Activated B cell treated with CpG ODN at 0.5 μM for 24 hours (primary cell): ENCODE data around the gene ST6GALNAC6. TPM values are rescaled to one million over a fixed set of nuclear protein-coding genes. Genes with fewer than 3 reads are reported as not detected.

ENCODE experiments used
- ATAC-seq: fragments of 200-7000 bp; cut with Tn5 transposase; one replicate; pipeline ENCODE4 v1.10.0; 2021; ENCODE audit warnings: low read depth, mild to moderate bottlenecking, moderate library complexity
- CTCF ChIA-PET: fragments of 350-600 bp; sonication (Branson Sonifier 250); formaldehyde crosslinking; loops from one replicate; lab custom pipeline; 2021; ENCODE audit warnings: antibody characterized with exemption; lab: Charles Lee
- POLR2A ChIA-PET: fragments of 350-600 bp; sonication (Branson Sonifier 250); formaldehyde crosslinking; loops from one replicate; lab custom pipeline; 2021; ENCODE audit warnings: antibody characterized with exemption; lab: Charles Lee
- DNase-seq: peaks from one replicate; pipeline ENCODE4 v3.0.0; 2022
- H3K27ac Mint-ChIP-seq: one replicate; pipeline ENCODE4 v1.8.0; 2020; ENCODE audit warnings: mixed read lengths
- H3K27me3 Mint-ChIP-seq: one replicate; pipeline ENCODE4 v1.8.0; 2021; ENCODE audit warnings: mixed read lengths
- H3K36me3 Mint-ChIP-seq: one replicate; pipeline ENCODE4 v1.8.0; 2021; ENCODE audit warnings: low read depth, mixed read lengths
- H3K4me1 Mint-ChIP-seq: one replicate; pipeline ENCODE4 v1.8.0; 2021; ENCODE audit warnings: mixed read lengths
- H3K4me3 Mint-ChIP-seq: one replicate; pipeline ENCODE4 v1.8.0; 2020; ENCODE audit warnings: mild to moderate bottlenecking, mixed read lengths
- H3K9me3 Mint-ChIP-seq: one replicate; pipeline ENCODE4 v1.8.0; 2020; ENCODE audit warnings: mixed read lengths
- intact Hi-C: fragments of 100-400 bp; cut with micrococcal nuclease; formaldehyde crosslinking; loops from one replicate; pipeline ENCODE4 v1.15.1; 2024
- total RNA-seq: library from RNA; stranded (reverse); gene quantifications from 2 replicates; pipeline ENCODE4 v1.2.3, GENCODE V29; 2022
- TF ChIP-seq, protein P1 (sequence below): fragments of 200-600 bp; IDR thresholded peaks from one replicate; pipeline ENCODE4 v1.8.0; 2022; ENCODE audit warnings: antibody characterized with exemption, mild to moderate bottlenecking

ST6GALNAC6 gene
- total RNA-seq, 1 donor from 2014 or later: 47.5 TPM

- intact Hi-C loops: loop anchor here (2.0 to 5.0 kb wide), 2 partner anchors 14 to 318 kb away; partner anchors contain the start of genes ST6GALNAC4 and STXBP1
- no peaks in the 10 kb centered on the region for H3K9me3 Mint-ChIP-seq
- H3K4me1 Mint-ChIP-seq: peaks cover 37% of the 10 kb centered on the region
- H3K27me3 Mint-ChIP-seq: peaks cover 3% of the 10 kb centered on the region
- ChIA-PET POLR2A (interaction anchor here (0.6 to 1.2 kb wide), 6 partner anchors 9 to 479 kb away, joined by 3 to 11 read pairs (median 4); partner anchors contain the start of genes LRSAM1 and RPL12), CTCF (interaction anchor here (1.2 to 1.8 kb wide), 3 partner anchors 9 to 104 kb away, joined by 5 to 7 read pairs (median 6); no protein-coding TSS in a partner anchor)
- H3K36me3 Mint-ChIP-seq: peaks cover 14% of the 10 kb centered on the region
- H3K27ac Mint-ChIP-seq: no peak within 1 kb of the TSS
- TF ChIP-seq, protein P1, sequence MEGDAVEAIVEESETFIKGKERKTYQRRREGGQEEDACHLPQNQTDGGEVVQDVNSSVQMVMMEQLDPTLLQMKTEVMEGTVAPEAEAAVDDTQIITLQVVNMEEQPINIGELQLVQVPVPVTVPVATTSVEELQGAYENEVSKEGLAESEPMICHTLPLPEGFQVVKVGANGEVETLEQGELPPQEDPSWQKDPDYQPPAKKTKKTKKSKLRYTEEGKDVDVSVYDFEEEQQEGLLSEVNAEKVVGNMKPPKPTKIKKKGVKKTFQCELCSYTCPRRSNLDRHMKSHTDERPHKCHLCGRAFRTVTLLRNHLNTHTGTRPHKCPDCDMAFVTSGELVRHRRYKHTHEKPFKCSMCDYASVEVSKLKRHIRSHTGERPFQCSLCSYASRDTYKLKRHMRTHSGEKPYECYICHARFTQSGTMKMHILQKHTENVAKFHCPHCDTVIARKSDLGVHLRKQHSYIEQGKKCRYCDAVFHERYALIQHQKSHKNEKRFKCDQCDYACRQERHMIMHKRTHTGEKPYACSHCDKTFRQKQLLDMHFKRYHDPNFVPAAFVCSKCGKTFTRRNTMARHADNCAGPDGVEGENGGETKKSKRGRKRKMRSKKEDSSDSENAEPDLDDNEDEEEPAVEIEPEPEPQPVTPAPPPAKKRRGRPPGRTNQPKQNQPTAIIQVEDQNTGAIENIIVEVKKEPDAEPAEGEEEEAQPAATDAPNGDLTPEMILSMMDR: no peak
- ATAC-seq: peak; percentile 80
- DNase-seq: peak; percentile 79
- H3K4me3 Mint-ChIP-seq: peak within 1 kb of the TSS; percentile 78
These were observed 31.1 kb upstream of the ST6GALNAC6 start, which contains the start of gene PIP5KL1 for GRCh38 chr9:127930231-127931091. TSS of gene PIP5KL1 (minus strand) at chr9:127930777. CDS start at chr9:127930752, 25 bp downstream.

DNA sequence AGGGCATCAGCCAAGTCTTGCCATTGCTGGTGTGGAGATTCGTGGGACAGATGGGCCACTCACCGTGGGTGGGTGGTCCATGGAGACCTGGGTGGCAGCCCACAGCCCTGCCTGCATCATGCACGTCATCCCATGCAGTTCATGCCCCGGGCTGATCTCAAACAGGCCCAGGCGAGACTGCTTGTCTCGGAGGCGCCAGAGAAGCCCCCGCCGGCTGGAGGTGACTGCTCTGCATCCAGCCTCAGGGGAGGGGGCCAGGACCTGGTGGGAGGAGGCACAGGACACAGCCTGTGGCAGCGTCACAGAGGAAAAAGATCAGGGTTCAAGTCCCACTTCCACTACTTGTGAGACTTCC is 30.2 kb upstream of the ST6GALNAC6 start:
- TF ChIP-seq, protein P1: no peak
- ATAC-seq (no peak), DNase-seq (no peak)
- CTCF ChIA-PET: interaction anchor here (1.2 to 1.8 kb wide), 3 partner anchors 8 to 105 kb away, joined by 5 to 7 read pairs (median 6); no protein-coding TSS in a partner anchor
- POLR2A ChIA-PET: interaction anchor here (0.8 to 1.2 kb wide), 4 partner anchors 9 to 478 kb away, joined by 3 to 7 read pairs (median 4); partner anchors contain the start of genes LRSAM1 and RPL12
- peaks cover 3% of the 10 kb centered on the region for H3K27me3 Mint-ChIP-seq
- peak overlapping the region; percentile 78 for H3K4me3 Mint-ChIP-seq
- peaks cover 9% of the 10 kb centered on the region for H3K36me3 Mint-ChIP-seq
- intact Hi-C loops: no loop called here
- no peak overlapping the region for H3K27ac Mint-ChIP-seq
- peaks cover 34% of the 10 kb centered on the region for H3K4me1 Mint-ChIP-seq
- H3K9me3 Mint-ChIP-seq: no peaks in the 10 kb centered on the region

DNA sequence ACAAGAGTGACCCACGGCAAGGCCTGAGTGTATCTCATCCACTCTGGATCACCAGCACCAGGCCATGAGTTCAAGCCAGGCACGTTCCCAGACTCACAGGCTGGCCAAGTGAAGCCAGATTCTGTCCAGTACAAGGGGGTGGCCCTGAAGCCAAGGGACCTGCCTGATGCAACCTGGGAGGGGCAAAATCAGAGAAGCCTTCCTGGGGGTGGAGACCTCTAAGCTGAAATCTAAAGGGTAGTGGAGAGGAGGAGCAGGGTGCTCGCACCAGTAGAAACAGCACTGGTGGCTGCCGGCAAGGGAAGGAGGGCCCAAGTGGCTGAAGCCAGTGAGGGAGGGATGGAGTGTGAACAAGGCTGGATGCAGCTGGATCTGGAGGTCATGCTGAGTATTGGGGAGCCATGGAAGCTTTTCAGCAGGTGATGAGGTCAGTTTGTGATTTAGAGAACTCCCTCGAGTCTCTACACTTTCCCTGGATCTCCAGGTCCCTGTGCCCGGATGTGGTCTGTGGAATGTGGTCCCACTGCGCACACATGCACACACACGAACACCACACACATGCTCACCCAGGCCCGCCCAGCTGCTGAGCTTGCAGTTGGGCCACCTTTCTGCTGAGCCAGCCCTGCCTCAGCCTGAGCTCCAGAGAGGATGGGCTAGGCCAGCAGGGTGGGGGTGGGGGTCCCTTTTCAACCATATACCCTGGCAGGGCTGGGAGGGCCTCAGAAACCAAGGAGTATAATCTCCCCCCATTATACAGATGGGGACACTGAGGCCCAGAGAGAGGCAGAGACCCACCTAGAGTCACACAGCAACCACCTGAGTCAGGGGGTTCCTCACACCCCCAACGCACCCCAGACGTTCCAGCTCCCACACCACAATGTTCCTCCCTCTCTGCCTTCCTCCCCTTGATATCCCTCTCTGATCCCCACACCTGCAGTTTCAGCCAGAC is 29.5 kb upstream of the ST6GALNAC6 start:
- H3K9me3 Mint-ChIP-seq: no peaks in the 10 kb centered on the region
- no peak overlapping the region for H3K27ac Mint-ChIP-seq
- TF ChIP-seq, protein P1: no peak
- peaks cover 3% of the 10 kb centered on the region for H3K27me3 Mint-ChIP-seq
- H3K4me3 Mint-ChIP-seq: peak overlapping the region; percentile 32
- CTCF ChIA-PET: interaction anchor here (1.8 kb wide), 1 partner anchor 13 kb away, joined by 5 read pairs; no protein-coding TSS in a partner anchor
- peaks cover 30% of the 10 kb centered on the region for H3K4me1 Mint-ChIP-seq
- POLR2A ChIA-PET: interaction anchor here (0.6 to 1.4 kb wide), 4 partner anchors 12 to 145 kb away, joined by 3 to 10 read pairs (median 4); partner anchors contain the start of gene ST6GALNAC4
- H3K36me3 Mint-ChIP-seq: peaks cover 4% of the 10 kb centered on the region
- DNase-seq: no peak
- intact Hi-C loops: no loop called here
- ATAC-seq: no peak

DNA sequence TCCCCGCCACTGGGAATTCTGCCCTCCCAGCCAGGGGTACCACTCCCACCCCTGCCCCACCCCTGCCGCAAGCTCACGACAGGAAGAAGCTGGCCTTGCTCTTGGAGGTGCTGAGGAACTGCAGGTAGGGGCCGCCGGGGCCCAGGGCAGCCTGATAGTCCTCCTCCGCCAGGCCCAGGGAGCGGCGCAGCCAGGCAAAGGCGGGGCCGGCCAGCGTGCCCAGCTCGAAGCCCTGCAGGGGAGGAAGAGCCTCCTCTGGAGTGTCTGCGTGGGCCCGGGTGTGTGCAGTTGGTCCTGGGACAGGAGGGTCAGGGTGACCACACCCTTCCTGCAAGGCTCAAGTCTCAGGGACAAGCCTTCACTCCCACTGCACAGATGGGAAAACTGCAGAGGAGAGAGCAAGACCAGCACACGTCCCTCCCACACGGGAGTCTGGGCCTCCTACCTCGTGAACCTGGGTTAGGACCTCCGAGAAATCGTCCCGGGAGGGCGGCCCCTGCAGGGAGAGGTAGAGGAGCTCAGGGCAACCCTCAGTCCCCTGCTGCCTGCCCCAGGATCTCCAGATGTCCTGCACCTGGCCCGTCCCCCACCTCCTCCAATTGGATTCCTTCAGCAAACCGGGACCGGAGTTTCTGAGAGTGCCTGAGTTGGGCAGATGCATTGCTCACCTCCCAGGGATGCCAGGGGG is 28.7 kb upstream of the ST6GALNAC6 start:
- H3K9me3 Mint-ChIP-seq: no peaks in the 10 kb centered on the region
- H3K4me3 Mint-ChIP-seq: peak overlapping the region; percentile 32
- ATAC-seq (no peak), DNase-seq (no peak)
- intact Hi-C loops: no loop called here
- TF ChIP-seq, protein P1: no peak
- H3K27ac Mint-ChIP-seq: no peak overlapping the region
- H3K27me3 Mint-ChIP-seq: peaks cover 7% of the 10 kb centered on the region
- CTCF ChIA-PET: no interaction called here
- POLR2A ChIA-PET: interaction anchor here (0.6 to 1.4 kb wide), 4 partner anchors 11 to 448 kb away, joined by 4 to 7 read pairs (median 4); partner anchors contain the start of gene ST6GALNAC4
- H3K4me1 Mint-ChIP-seq: peaks cover 30% of the 10 kb centered on the region
- peaks cover 3% of the 10 kb centered on the region for H3K36me3 Mint-ChIP-seq
